Keratinocyte (primary cell): ENCODE results near the gene ENO1.

Experiments used
- CTCF ChIP-seq, 3 experiments: IDR thresholded peaks in 1 of 3; conservative IDR thresholded peaks in 1 of 3; optimal IDR thresholded peaks in 1 of 3; 2 replicates in 2 of 3; 3 replicates in 1 of 3; pipeline versions ENCODE3 to v1.5.1; 2011; ENCODE audit warnings: low read length in 3 of 3, mild to moderate bottlenecking in 3 of 3, moderate library complexity in 2 of 3, control low read depth in 1 of 3, inconsistent platforms in 1 of 3; ENCODE audit not compliant: insufficient read depth in 2 of 3; ENCODE audit errors: extremely low read depth in 1 of 3
- EZH2 ChIP-seq: IDR thresholded peaks from one replicate; pipeline ENCODE4 v1.6.1; 2012; ENCODE audit warnings: inconsistent platforms, mild to moderate bottlenecking, low read length, moderate library complexity

- TF ChIP-seq CTCF (optimal IDR thresholded peaks at IDR 0.05 in 1 of 3, IDR thresholded peaks at IDR 0.05 in 1 of 3, conservative IDR thresholded peaks at IDR 0.05 in 1 of 3; ENCODE audit: extremely low read depth in 1 of 3, insufficient read depth in 2 of 3, low read length in 3 of 3) (no peak), EZH2 (no peak)
Measured at GRCh38 chr1:8925960-8926359, 47.5 kb upstream of the ENO1 start.
